SU-DHL-6 (cell line): ENCODE results near the gene GLG1.
A peak's percentile ranks its signal among the peaks of the same experiment; 100 is the strongest.

Experiments used
- H2AFZ ChIP-seq: fragments of 200-600 bp; sonication (generic); 2 replicates; pipeline ENCODE4 v1.6.1; 2014; ENCODE audit warnings: low read depth, mild to moderate bottlenecking, moderate library complexity, mixed read lengths, antibody characterized with exemption, low read length; ENCODE audit not compliant: severe bottlenecking
- H3F3A ChIP-seq: fragments of 200-600 bp; shearing (Covaris generic); 2 replicates; pipeline ENCODE4 v1.6.0; 2016; ENCODE audit warnings: antibody characterized with exemption, mild to moderate bottlenecking; ENCODE audit not compliant: insufficient read depth
- H3K27ac ChIP-seq: fragments of 200-600 bp; sonication (generic); 2 replicates; pipeline ENCODE4 v1.5.1; 2016; ENCODE audit warnings: low read depth, mild to moderate bottlenecking, low read length, moderate library complexity, mixed read lengths
- H3K27me3 ChIP-seq: fragments of 200-600 bp; sonication (generic), shearing (Covaris generic); 2 replicates; pipeline ENCODE4 v1.6.0; 2014; ENCODE audit warnings: mild to moderate bottlenecking, low read length
- H3K36me3 ChIP-seq: fragments of 200-600 bp; sonication (generic); 2 replicates; pipeline ENCODE4 v1.6.1; 2014; ENCODE audit warnings: mild to moderate bottlenecking, low read length, mixed read lengths
- H3K4me2 ChIP-seq: fragments of 300-600, 200-600 bp; shearing (Covaris generic), sonication (generic); 2 replicates; pipeline ENCODE4 v1.6.0; 2014; ENCODE audit warnings: low read length, low read depth, mild to moderate bottlenecking; ENCODE audit not compliant: poor library complexity, severe bottlenecking
- H3K4me3 ChIP-seq: fragments of 200-600 bp; sonication (generic); 2 replicates; pipeline ENCODE4 v1.5.1; 2014; ENCODE audit warnings: antibody characterized with exemption, low read length, mild to moderate bottlenecking, mixed read lengths; ENCODE audit not compliant: insufficient read depth, poor library complexity, severe bottlenecking
- H3K79me2 ChIP-seq: fragments of 200-600 bp; sonication (generic); 2 replicates; pipeline ENCODE4 v1.6.1; 2014; ENCODE audit warnings: mild to moderate bottlenecking, low read length, moderate library complexity; ENCODE audit not compliant: insufficient read depth
- H3K9ac ChIP-seq: fragments of 200-600 bp; sonication (generic); 2 replicates; pipeline ENCODE4 v1.7.0; 2014; ENCODE audit warnings: mild to moderate bottlenecking, low read length
- H3K9me2 ChIP-seq: fragments of 200-600 bp; sonication (generic); replicated peaks from 2 replicates; pipeline ENCODE4 v1.6.1; 2014; ENCODE audit warnings: low read length; ENCODE audit not compliant: insufficient read depth
- H3K9me3 ChIP-seq: fragments of 200-600 bp; sonication (generic); 2 replicates; pipeline ENCODE4 v1.6.1; 2014; ENCODE audit warnings: low read length, mixed read lengths; ENCODE audit not compliant: insufficient read depth
- H4K20me1 ChIP-seq: fragments of 200-600 bp; sonication (generic); 2 replicates; pipeline ENCODE4 v1.6.1; 2014; ENCODE audit warnings: low read depth, mild to moderate bottlenecking, antibody characterized with exemption, low read length, moderate library complexity, mixed read lengths
- EZH2phosphoT487 ChIP-seq: fragments of 200-600 bp; sonication (generic), shearing (Covaris generic); conservative IDR thresholded peaks from 2 replicates; pipeline ENCODE4 v1.6.1; 2018; ENCODE audit warnings: mild to moderate bottlenecking, antibody characterized with exemption, low read length, moderate library complexity, mixed read lengths
- TF ChIP-seq, protein P1 (sequence below): fragments of 200-600 bp; sonication (generic); IDR thresholded peaks from one replicate; pipeline ENCODE4 v1.5.1; 2017; ENCODE audit warnings: antibody characterized with exemption, mild to moderate bottlenecking, low read length, moderate library complexity; ENCODE audit not compliant: insufficient read depth, poor library complexity, severe bottlenecking

The GLG1 gene

DNA sequence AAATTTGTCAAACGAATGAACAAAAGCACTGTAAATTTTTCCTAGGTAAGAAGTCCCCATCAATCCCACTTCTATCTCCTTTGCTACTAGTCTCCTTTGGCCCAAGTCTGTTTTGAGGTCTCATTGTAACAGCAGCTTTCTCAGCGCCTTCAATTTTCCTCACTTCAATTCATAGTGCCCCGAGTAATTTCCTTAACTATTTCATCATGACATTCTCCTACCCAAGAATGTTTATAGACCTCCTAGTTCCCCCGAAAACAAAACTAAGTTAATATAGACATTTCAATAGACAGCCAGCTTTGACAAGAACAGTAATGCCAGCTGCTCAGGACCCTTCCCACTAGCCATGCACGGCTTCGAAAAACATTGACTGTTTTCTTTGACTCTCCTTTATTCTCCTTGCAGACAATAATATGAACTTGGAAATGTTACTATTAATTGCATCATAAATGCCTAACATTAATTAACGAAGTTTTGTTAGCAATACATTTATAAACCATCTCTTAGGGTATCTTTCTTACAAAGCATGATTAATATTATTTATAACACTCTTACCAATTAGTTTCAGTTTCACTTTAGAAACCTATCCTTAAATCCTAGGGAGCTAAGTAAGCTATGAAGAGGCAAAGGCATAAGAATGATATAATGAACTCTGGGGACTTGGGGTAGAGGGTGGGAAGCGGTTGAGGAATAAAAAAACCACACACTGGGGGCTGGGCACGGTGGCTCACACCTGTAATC is 22.8 kb downstream of the GLG1 start:
- H3K9me3 ChIP-seq, result no peaks in the 10 kb centered on the region
- no peaks in the 10 kb centered on the region for H3K27me3 ChIP-seq
- H3K27ac ChIP-seq, result no peak overlapping the region
- peaks cover 33% of the 10 kb centered on the region; the same call in 1 of the 2 replicates for H3K79me2 ChIP-seq
- H3K4me3 ChIP-seq, result no peak overlapping the region
- peaks cover 4% of the 10 kb centered on the region; the same call in 1 of the 2 replicates for H4K20me1 ChIP-seq
- no peaks in the 10 kb centered on the region for H3F3A ChIP-seq
- H2AFZ ChIP-seq, result no peak overlapping the region
- no peak overlapping the region for H3K9ac ChIP-seq
- H3K36me3 ChIP-seq, result no peaks in the 10 kb centered on the region
- TF ChIP-seq EZH2phosphoT487, result no peak
- TF ChIP-seq, protein P1, sequence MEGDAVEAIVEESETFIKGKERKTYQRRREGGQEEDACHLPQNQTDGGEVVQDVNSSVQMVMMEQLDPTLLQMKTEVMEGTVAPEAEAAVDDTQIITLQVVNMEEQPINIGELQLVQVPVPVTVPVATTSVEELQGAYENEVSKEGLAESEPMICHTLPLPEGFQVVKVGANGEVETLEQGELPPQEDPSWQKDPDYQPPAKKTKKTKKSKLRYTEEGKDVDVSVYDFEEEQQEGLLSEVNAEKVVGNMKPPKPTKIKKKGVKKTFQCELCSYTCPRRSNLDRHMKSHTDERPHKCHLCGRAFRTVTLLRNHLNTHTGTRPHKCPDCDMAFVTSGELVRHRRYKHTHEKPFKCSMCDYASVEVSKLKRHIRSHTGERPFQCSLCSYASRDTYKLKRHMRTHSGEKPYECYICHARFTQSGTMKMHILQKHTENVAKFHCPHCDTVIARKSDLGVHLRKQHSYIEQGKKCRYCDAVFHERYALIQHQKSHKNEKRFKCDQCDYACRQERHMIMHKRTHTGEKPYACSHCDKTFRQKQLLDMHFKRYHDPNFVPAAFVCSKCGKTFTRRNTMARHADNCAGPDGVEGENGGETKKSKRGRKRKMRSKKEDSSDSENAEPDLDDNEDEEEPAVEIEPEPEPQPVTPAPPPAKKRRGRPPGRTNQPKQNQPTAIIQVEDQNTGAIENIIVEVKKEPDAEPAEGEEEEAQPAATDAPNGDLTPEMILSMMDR, result no peak
- no peaks in the 10 kb centered on the region for H3K9me2 ChIP-seq
- no peak overlapping the region for H3K4me2 ChIP-seq

DNA sequence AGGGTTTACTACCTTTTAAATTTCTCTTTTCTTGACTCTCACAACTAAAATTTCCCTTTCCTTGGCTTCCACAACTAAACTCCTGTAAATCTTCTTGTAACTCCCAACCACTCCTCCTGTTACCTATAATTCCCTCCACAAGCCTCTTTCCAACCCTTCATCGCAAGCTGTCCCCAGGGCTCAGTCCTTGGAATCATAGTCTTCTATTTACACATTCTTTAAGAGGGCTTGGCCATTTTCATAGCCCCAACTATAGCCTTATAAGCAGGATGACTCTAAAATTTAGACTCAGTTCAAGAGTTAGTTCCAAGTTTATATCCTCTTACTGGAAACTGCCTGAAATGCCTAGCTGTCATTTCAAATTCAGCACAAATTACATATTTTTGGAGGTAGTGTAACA is 23.9 kb downstream of the GLG1 start:
- Histone ChIP-seq H3K9me2 (no peaks in the 10 kb centered on the region), H3K27ac (no peak overlapping the region), H3K79me2 (peaks cover 33% of the 10 kb centered on the region; the same call in 1 of the 2 replicates), H3K9ac (no peak overlapping the region), H3F3A (no peaks in the 10 kb centered on the region), H4K20me1 (peaks cover 4% of the 10 kb centered on the region; the same call in 1 of the 2 replicates), H2AFZ (no peak overlapping the region), H3K4me3 (no peak overlapping the region), H3K9me3 (no peaks in the 10 kb centered on the region), H3K36me3 (no peaks in the 10 kb centered on the region), H3K27me3 (no peaks in the 10 kb centered on the region), H3K4me2 (no peak overlapping the region)
- TF ChIP-seq EZH2phosphoT487, result no peak
- TF ChIP-seq, protein P1, result no peak

DNA sequence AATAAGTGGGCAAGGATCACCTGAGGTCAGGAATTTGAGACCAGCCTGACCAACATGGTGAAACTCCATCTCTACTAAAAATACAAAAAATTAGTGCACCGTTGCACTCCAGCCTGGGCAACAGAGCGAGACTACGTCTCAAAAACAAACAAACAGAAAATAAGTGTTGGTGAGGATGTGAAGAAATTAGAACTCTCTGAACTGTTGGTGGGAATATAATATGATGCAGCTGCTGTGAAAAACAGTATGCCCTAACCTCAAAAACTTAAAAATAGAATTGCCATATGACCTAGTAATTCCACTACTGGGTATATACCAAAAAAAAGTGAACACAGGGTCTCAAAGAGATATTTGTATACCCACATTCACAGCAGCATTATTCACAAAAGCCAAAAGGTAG is 26.1 kb downstream of the GLG1 start:
- Histone ChIP-seq H3K79me2 (peaks cover 22% of the 10 kb centered on the region; the same call in 1 of the 2 replicates), H3K36me3 (no peaks in the 10 kb centered on the region), H3K9me3 (no peaks in the 10 kb centered on the region), H3K27ac (no peak overlapping the region), H4K20me1 (peaks cover 4% of the 10 kb centered on the region; the same call in 1 of the 2 replicates), H2AFZ (no peak overlapping the region), H3K4me3 (no peak overlapping the region), H3K27me3 (no peaks in the 10 kb centered on the region), H3K9me2 (no peaks in the 10 kb centered on the region), H3F3A (no peaks in the 10 kb centered on the region), H3K4me2 (peak overlapping the region; percentile 5), H3K9ac (no peak overlapping the region)
- TF ChIP-seq, protein P1, result no peak
- no peak for TF ChIP-seq EZH2phosphoT487
